ENCODE measurements around the gene COL4A3. TPM values are rescaled to one million over a fixed set of nuclear protein-coding genes. Genes with fewer than 3 reads are reported as not detected.

The COL4A3 gene
- total RNA-seq, 1 donor = 1.3 TPM

- TF ChIP-seq CTCF (IDR thresholded peaks at IDR 0.05; ENCODE audit: insufficient read depth, low read length) = no peak
- no peak overlapping the region for H3K4me3 ChIP-seq (ENCODE audit: low read depth, low read length)
- DNase-seq (ENCODE audit: low read depth) = no peak
Measured at GRCh38 chr2:227201771-227202170, 37.3 kb downstream of the COL4A3 start.

- DNase-seq (ENCODE audit: low read depth) = no peak
Measured at GRCh38 chr2:227204452-227204851, 40.0 kb downstream of the COL4A3 start.

GRCh38 chr2:227205701-227206100, 41.3 kb downstream of the COL4A3 start:
- H3K4me3 ChIP-seq (ENCODE audit: low read depth, low read length) = no peak overlapping the region
- TF ChIP-seq CTCF (IDR thresholded peaks at IDR 0.05; ENCODE audit: insufficient read depth, low read length) = no peak
- DNase-seq (ENCODE audit: low read depth) = no peak

More at GRCh38 chr2:227204452-227204851, 40.0 kb downstream of the COL4A3 start:
- TF ChIP-seq CTCF (IDR thresholded peaks at IDR 0.05; ENCODE audit: insufficient read depth, low read length) = no peak
- H3K4me3 ChIP-seq (ENCODE audit: low read depth, low read length) = no peak overlapping the region

GRCh38 chr2:227206406-227206805, 42.0 kb downstream of the COL4A3 start:
- no peak for TF ChIP-seq CTCF (IDR thresholded peaks at IDR 0.05; ENCODE audit: insufficient read depth, low read length)
- no peak for DNase-seq (ENCODE audit: low read depth)
- H3K4me3 ChIP-seq (ENCODE audit: low read depth, low read length) = no peak overlapping the region

GRCh38 chr2:227207573-227207972, 43.1 kb downstream of the COL4A3 start:
- no peak for DNase-seq (ENCODE audit: low read depth)
- TF ChIP-seq CTCF (IDR thresholded peaks at IDR 0.05; ENCODE audit: insufficient read depth, low read length) = no peak

GRCh38 chr2:227214622-227215041, 50.2 kb downstream of the COL4A3 start:
- H3K4me3 ChIP-seq (ENCODE audit: low read depth, low read length) = no peak overlapping the region
- no peak for DNase-seq (ENCODE audit: low read depth)
- no peak for TF ChIP-seq CTCF (IDR thresholded peaks at IDR 0.05; ENCODE audit: insufficient read depth, low read length)

More at GRCh38 chr2:227207573-227207972, 43.1 kb downstream of the COL4A3 start:
- no peak overlapping the region for H3K4me3 ChIP-seq (ENCODE audit: low read depth, low read length)
